ENCODE data around the gene MYO1F. TPM values are rescaled to one million over a fixed set of nuclear protein-coding genes. Genes with fewer than 3 reads are reported as not detected.

Gene MYO1F
- total and polyA plus RNA-seq, 12 donors = 1.7 to 62.5 (median 19.4) TPM

DNA sequence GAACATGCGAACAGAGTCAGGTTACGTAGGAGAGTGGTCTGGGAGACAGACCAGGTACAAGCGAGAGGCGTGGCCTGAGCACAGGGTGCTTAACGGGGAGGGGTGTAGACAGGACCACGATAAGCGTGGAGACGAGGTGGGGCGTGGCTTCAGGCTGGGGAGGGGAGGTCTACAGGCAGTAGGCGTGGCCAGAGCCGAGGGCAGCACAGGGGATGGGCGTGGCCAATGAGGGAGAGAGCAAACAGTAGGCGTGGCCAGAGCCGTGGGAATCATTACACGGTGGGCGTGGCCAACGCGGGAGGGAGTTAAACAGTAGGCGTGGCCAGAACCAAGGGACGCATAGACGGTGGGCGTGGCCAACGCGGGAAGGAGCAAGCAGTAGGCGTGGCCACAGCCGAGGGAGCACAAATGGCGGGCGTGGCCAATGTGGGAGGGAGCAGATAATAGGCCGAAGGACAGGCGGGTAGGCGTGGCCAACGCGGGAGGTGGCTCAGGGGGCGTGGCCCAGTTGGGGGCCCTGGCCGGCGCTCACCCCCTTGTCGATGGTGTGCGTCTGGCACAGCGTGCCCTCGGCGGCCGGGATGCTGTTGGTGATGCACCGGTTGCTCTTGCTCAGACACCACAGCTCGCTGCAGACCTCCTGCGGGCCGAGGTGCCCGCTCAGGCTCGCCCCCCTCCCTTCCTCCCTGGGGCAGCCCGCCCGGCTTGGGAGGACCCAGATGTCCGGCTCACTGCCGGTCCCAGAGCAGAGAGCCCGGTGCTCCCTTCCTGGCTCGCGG, 15.2 kb upstream of the MYO1F start:
- DNase-seq = peak; percentile 96 to 100 (median 99)
- 0 to 2% (median 1%) methylated on average over 21 to 55 of the region's 55 CpGs for WGBS, 4 donors
- Histone ChIP-seq H3K4me1 (replicated peaks in 1 of 2) (peaks cover 7 to 15% of the 10 kb centered on the region in 2 donors), H3K36me3 (replicated peaks in 1 of 2) (peaks cover 0 to 13% of the 10 kb centered on the region in 2 donors), H3K4me3 (peak overlapping the region in 2 of 4 donors; percentile 28 to 50), H3K9me3 (replicated peaks in 1 of 3) (no peaks in the 10 kb centered on the region), H3K27me3 (no peaks in the 10 kb centered on the region), H3K27ac (peak overlapping the region in 2 of 5 donors; percentile 26 to 59)
- intact Hi-C loops (cut with DNase I) = no loop called here
- TF ChIP-seq, protein P1, sequence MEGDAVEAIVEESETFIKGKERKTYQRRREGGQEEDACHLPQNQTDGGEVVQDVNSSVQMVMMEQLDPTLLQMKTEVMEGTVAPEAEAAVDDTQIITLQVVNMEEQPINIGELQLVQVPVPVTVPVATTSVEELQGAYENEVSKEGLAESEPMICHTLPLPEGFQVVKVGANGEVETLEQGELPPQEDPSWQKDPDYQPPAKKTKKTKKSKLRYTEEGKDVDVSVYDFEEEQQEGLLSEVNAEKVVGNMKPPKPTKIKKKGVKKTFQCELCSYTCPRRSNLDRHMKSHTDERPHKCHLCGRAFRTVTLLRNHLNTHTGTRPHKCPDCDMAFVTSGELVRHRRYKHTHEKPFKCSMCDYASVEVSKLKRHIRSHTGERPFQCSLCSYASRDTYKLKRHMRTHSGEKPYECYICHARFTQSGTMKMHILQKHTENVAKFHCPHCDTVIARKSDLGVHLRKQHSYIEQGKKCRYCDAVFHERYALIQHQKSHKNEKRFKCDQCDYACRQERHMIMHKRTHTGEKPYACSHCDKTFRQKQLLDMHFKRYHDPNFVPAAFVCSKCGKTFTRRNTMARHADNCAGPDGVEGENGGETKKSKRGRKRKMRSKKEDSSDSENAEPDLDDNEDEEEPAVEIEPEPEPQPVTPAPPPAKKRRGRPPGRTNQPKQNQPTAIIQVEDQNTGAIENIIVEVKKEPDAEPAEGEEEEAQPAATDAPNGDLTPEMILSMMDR (IDR thresholded peaks at IDR 0.05) = no peak
- peak in 1 of 2 donors; percentile 21 for TF ChIP-seq POLR2A (IDR thresholded peaks at IDR 0.05)

DNA sequence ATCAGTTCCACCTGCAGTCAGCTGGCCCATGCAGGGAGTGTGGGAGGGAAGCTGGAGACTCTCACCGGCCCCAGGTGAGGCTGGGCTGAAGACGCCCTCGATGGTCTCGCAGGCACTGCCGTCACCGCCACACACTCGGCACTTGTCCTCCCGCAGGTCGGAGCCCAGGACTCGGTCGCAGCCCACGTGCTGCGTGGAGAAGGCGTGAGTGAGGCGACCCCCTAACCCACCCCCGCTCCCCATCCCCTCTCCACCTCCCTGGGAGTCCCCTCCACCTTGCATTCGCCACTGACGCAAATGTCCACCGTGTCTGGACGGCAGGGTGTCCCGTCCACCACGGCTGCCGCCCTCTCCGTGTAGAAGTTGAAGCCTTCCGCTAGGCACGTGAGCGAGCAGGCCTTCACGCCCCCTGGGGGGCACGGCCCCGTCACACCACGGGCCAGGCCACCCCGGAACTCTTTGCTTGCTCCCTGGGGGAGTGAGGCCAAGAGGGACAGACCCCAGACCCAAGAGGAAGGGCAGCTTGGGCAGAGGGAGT, 12.0 kb upstream of the MYO1F start:
- H3K4me1 ChIP-seq (replicated peaks in 1 of 2) = peaks cover 7 to 15% of the 10 kb centered on the region in 2 donors
- WGBS, 4 donors = 84 to 90% (median 85%) methylated on average over 14 to 32 of the region's 32 CpGs
- peaks cover 0 to 13% of the 10 kb centered on the region in 2 donors for H3K36me3 ChIP-seq (replicated peaks in 1 of 2)
- DNase-seq = no peak
- intact Hi-C loops (cut with DNase I) = loop anchor here in 1 of 2 donors (10.0 kb wide), 2 partner anchors 174 to 234 kb away; partner anchors contain the start of gene MARCHF2
- H3K9me3 ChIP-seq (replicated peaks in 1 of 3) = no peaks in the 10 kb centered on the region
- H3K27me3 ChIP-seq = no peaks in the 10 kb centered on the region
- no peak overlapping the region for H3K4me3 ChIP-seq
- TF ChIP-seq POLR2A (IDR thresholded peaks at IDR 0.05) = no peak
- TF ChIP-seq, protein P1 (IDR thresholded peaks at IDR 0.05) = no peak
- H3K27ac ChIP-seq = no peak overlapping the region

DNA sequence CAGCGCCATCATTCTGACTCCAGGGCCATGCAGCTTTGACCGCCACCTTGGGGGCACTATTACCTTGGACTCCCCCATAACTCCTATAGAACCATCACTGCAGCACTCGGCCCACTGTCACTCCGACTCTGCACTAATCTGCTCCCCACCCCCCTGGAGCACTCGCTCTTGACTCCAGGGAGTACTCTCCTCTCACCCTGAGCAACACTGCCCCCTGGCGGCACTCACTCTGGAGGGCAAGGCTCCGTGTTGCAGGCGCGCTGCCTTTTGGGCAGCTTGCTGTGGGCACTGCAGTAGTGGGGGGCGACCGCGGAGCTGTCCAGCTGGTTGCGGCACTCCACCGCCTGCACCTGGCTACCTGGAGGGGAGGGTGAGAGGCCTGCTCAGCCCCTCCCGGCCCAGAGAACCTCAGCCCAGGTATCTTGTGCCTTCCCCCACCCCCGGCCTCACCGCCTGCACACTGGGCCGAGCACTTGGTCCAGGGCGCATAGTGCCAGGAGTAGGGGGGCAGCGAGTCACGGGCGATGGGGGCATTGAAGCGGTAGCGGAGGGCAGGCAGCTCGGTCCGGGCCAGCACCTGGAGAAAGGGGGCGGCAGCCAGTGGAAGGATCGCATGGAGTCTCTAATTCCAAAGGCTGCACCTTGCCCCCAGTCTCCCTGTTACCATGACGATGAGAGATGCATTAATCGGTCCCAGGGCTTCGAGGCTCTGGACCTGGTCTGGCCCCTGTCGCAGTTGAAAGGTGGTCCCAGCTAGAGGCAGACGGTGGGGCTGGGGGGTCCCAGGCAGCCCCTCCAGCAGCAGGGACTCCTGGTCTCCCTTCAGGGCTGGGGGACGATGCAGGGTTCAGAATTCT, 8.9 kb upstream of the MYO1F start:
- Histone ChIP-seq H3K4me1 (replicated peaks in 1 of 2) (no peaks in the 10 kb centered on the region), H3K9me3 (replicated peaks in 1 of 3) (no peaks in the 10 kb centered on the region), H3K27ac (no peak overlapping the region), H3K27me3 (no peaks in the 10 kb centered on the region), H3K36me3 (replicated peaks in 1 of 2) (peaks cover 0 to 15% of the 10 kb centered on the region in 2 donors), H3K4me3 (no peak overlapping the region)
- WGBS, 4 donors = 81 to 87% (median 83%) methylated on average over 19 to 34 of the region's 34 CpGs
- intact Hi-C loops (cut with DNase I) = loop anchor here in 1 of 2 donors (10.0 kb wide), 2 partner anchors 171 to 231 kb away; partner anchors contain the start of gene MARCHF2
- TF ChIP-seq, protein P1 (IDR thresholded peaks at IDR 0.05) = peak; percentile 20 to 42 (median 28)
- no peak for TF ChIP-seq POLR2A (IDR thresholded peaks at IDR 0.05)
- peak in 3 of 7 donors; percentile 41 to 63 (median 46) for DNase-seq
